Activated naive CD4-positive, alpha-beta T cell treated with anti-CD3 and anti-CD28 coated beads, Interleukin-2, amount 10 ng/mL, durations not matched to agents 7 days and 5 days (primary cell): ENCODE measurements around the gene DCC.

Source experiments
- CTCF ChIA-PET: fragments of 350-600 bp; sonication (Branson Sonifier 250); formaldehyde crosslinking; loops from one replicate; lab custom pipeline; 2021; ENCODE audit warnings: antibody characterized with exemption; lab: Charles Lee
- DNase-seq: peaks from one replicate; pipeline ENCODE4 v3.0.0-alpha.2; 2020
- H3K27ac Mint-ChIP-seq: one replicate; pipeline ENCODE4 v1.8.0; 2021; ENCODE audit warnings: mild to moderate bottlenecking, moderate library complexity, mixed read lengths
- H3K27me3 Mint-ChIP-seq: one replicate; pipeline ENCODE4 v1.8.0; 2021; ENCODE audit warnings: mild to moderate bottlenecking, mixed read lengths
- H3K36me3 Mint-ChIP-seq: one replicate; pipeline ENCODE4 v1.8.0; 2021; ENCODE audit warnings: mixed read lengths
- H3K4me1 Mint-ChIP-seq: one replicate; pipeline ENCODE4 v1.8.0; 2021; ENCODE audit warnings: mixed read lengths
- H3K4me3 Mint-ChIP-seq: one replicate; pipeline ENCODE4 v1.8.0; 2021; ENCODE audit warnings: mild to moderate bottlenecking, moderate library complexity, mixed read lengths
- H3K9me3 Mint-ChIP-seq: one replicate; pipeline ENCODE4 v1.8.0; 2021; ENCODE audit warnings: mixed read lengths

The DCC gene

DNA sequence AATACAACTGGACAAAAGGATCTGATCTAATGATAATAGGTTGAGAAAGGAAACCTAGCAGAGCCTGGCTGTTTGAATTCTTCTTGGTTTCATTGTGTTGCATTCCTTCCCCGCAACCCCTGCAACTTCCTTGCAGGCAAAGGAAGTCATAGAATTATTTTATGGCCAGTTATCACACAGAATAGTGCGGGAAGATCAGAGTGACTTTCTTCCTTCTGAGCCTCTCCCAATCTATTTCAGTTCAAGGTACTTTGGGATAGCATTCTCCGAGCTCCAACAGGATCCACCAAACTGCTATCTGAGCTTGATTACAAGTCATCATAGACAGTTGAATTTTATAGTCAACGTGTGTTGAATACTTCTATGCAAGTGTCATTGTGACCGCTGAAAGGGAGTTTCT lies 441.1 kb downstream of the DCC start:
- Mint-ChIP-seq H3K36me3 (no peaks in the 10 kb centered on the region), H3K27me3 (no peaks in the 10 kb centered on the region), H3K4me3 (no peak overlapping the region), H3K27ac (no peak overlapping the region), H3K4me1 (no peaks in the 10 kb centered on the region), H3K9me3 (peaks cover 2% of the 10 kb centered on the region)
- no peak for DNase-seq
- CTCF ChIA-PET: no interaction called here

DNA sequence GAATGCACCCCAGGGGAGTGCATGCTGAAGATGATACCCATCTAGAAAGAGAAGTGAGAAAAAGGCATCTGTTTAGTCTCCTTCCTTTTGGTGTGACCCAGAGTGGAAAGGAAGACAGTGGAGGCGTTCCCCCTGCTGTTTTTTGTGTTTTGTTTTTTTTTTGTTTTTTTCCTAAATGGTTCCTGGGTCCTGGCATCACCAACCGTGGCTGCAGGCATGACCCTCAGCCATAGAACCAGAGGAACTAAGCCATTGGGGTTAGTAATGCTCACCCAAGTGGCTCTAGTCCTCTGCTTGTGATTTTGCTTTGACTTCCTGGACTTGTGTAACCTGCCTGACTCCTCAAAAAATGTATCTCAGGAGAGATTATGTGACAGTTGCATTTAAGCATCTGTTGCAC lies 451.3 kb downstream of the DCC start:
- no peak overlapping the region for H3K4me3 Mint-ChIP-seq

DNA sequence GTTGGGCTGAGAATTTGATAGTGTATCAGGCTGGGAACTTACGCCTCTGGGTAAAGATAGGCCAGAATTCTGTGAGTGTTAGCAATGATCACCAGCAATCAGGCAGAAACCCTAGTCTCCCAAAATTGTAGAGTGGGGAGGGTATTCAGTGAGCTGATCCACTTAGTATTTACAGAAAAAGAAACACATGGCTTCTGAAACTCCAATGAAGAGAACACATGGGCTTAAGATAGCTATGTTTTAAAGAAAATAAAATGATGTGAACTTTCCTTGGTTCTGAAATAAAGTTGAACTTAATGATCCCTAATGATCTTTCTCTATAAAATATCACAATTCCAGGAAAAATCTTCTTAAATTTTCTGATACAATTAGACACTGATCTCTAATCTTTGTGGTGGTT lies 472.8 kb downstream of the DCC start:
- H3K27ac Mint-ChIP-seq: no peak overlapping the region
- no peaks in the 10 kb centered on the region for H3K27me3 Mint-ChIP-seq
- H3K4me1 Mint-ChIP-seq: no peaks in the 10 kb centered on the region
- H3K36me3 Mint-ChIP-seq: no peaks in the 10 kb centered on the region
- H3K9me3 Mint-ChIP-seq: peaks cover 11% of the 10 kb centered on the region
- no peak overlapping the region for H3K4me3 Mint-ChIP-seq
- no peak for DNase-seq
- CTCF ChIA-PET: no interaction called here

More for the DNA sequence above, 451.3 kb downstream of the DCC start:
- Mint-ChIP-seq H3K27ac (no peak overlapping the region), H3K4me1 (no peaks in the 10 kb centered on the region), H3K27me3 (no peaks in the 10 kb centered on the region), H3K9me3 (peaks cover 32% of the 10 kb centered on the region), H3K36me3 (no peaks in the 10 kb centered on the region)
- CTCF ChIA-PET: no interaction called here
- no peak for DNase-seq

DNA sequence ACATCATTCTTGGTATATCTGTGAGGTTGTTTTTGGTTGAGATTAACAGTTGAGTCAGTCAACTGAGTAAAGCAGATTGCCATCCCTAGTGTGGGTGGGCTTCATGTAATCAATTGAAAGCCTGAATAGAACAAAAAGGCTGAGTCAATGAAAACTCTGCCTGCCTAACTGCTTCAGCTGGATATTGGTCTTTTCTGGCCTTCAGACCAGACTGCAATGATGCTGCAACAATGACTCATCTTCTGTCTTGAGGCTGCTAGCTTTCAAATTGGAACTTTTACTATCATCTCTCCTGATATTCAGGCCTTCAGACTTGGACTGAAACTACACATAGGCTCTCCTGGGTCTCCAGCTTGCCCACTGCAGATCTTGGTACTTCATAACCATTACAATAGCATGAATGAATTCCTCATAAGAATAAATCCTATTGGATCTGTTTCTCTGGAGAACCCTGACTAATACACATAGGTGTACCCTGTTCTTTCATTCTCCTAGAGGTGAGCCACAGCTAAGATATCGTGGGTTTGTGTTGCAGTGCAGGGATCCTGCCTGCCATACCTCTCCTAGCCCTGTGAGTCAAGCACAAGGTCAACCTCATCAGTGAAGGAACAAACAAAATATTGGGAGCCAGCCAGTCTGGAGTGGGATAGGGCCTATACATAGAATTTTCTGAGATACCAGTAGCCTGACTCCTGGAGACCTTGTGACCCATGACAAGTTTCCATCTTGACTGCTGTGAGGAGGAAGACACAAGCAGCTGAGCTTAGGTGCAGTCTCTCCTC lies 473.8 kb downstream of the DCC start:
- H3K4me3 Mint-ChIP-seq: no peak overlapping the region
- DNase-seq: no peak

DNA sequence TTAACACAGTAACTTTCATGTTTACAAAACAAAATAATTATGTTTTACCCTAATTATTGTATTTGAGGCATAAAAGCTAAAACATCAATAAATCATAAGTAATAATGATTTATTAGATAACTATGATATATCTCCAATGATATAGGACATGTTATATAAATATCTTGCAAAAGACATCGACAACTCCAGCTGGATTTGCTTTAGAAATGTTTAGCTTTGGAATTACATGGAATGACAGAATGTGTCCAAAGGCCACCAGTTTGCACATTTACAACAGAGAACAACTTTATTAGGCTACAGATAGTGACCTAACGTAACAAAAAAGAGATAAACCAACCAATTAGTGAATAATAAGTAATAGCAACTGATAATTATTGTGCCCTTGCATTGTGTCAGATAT lies 475.7 kb downstream of the DCC start:
- no peak for DNase-seq
- CTCF ChIA-PET: no interaction called here
- Mint-ChIP-seq H3K4me1 (no peaks in the 10 kb centered on the region), H3K27me3 (no peaks in the 10 kb centered on the region), H3K36me3 (no peaks in the 10 kb centered on the region), H3K9me3 (peaks cover 2% of the 10 kb centered on the region), H3K4me3 (no peak overlapping the region), H3K27ac (no peak overlapping the region)

More for the DNA sequence above, 473.8 kb downstream of the DCC start:
- Mint-ChIP-seq H3K9me3 (peaks cover 10% of the 10 kb centered on the region), H3K27ac (no peak overlapping the region), H3K27me3 (no peaks in the 10 kb centered on the region), H3K36me3 (no peaks in the 10 kb centered on the region), H3K4me1 (no peaks in the 10 kb centered on the region)
- CTCF ChIA-PET: no interaction called here

DNA sequence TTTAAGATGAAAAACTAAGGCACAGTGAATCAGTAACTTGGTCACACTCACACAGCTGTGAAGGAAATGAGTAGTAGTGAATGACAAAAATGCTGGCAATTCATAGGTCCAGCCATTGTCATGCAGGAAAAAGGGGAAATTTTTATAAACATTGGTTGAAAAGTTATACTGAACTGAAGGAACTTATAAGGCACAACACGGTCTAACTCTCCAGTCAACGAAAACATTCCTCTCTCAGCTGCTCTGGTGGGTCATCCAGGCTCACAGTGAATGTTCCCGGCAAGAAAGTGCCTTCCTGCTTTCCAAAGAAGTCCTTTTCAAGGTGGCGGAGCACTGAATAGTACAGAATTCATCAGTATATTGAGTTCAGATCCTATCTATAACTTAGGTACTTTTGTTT lies 476.1 kb downstream of the DCC start:
- Mint-ChIP-seq H3K4me3 (no peak overlapping the region), H3K9me3 (peaks cover 4% of the 10 kb centered on the region), H3K27me3 (no peaks in the 10 kb centered on the region), H3K4me1 (no peaks in the 10 kb centered on the region), H3K27ac (no peak overlapping the region), H3K36me3 (no peaks in the 10 kb centered on the region)
- CTCF ChIA-PET: no interaction called here
- DNase-seq: no peak

DNA sequence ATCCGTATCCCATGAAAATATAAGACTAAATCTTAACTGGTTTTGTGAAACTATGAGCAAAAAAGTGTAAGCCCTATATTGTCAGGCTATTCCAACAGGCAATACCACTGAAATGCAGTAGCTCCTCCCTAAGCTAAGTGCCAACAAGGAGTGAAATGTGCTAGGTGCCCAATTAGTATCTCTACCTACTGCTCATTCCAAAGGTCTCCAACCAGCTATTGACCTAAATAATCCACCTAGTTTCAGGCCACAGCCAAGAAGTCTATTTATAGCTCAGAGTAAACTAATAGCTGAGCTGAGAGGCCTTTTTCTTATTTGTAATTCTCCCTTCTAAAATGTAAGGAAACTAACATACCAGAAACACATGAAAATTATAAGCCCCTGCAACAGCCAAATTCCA lies 482.2 kb downstream of the DCC start:
- Mint-ChIP-seq H3K9me3 (peaks cover 5% of the 10 kb centered on the region), H3K4me3 (no peak overlapping the region), H3K4me1 (no peaks in the 10 kb centered on the region), H3K27me3 (no peaks in the 10 kb centered on the region), H3K36me3 (no peaks in the 10 kb centered on the region), H3K27ac (no peak overlapping the region)
- CTCF ChIA-PET: no interaction called here
- DNase-seq: no peak

DNA sequence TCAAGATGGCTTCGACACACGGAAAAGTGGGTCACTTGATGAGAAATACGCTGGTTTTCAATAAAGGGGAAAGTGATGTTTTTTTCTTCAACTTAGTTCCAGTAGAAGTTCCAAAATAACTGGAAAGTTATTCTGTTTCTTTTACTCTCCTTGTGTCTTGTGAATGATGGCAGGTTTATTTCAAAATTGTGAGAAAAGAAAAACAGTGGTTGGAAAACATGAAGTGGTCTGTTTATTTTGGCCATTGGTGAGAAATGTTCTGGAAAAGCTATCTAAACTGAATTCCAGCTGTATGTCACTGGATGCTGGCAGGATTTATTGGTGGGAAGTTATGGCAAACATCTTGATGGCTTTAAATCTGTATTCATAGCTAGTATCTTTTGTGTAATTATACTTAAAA lies 484.1 kb downstream of the DCC start:
- DNase-seq: no peak
- H3K4me1 Mint-ChIP-seq: no peaks in the 10 kb centered on the region
- H3K27ac Mint-ChIP-seq: no peak overlapping the region
- H3K36me3 Mint-ChIP-seq: no peaks in the 10 kb centered on the region
- H3K4me3 Mint-ChIP-seq: no peak overlapping the region
- H3K9me3 Mint-ChIP-seq: peaks cover 3% of the 10 kb centered on the region
- CTCF ChIA-PET: no interaction called here
- H3K27me3 Mint-ChIP-seq: no peaks in the 10 kb centered on the region

DNA sequence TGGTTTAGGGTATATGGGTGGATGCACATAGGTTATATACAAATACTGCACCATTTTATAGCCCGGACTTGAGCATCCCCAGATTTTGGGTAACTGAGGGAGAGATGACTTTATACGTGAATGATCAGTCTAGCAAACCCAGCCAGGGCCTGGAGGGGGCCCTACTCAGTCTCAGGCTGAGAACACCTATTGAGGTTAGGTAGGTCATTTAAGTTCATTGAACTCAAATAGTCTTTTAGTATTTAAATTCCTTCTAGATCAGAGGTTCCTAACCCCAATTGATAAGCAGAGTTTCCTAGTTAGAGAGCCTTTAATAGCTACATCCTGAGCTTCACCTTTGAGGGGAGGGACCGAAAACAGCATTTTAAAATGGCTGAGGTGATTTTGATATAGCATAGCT lies 487.0 kb downstream of the DCC start:
- peaks cover 1% of the 10 kb centered on the region for H3K9me3 Mint-ChIP-seq
- DNase-seq: no peak
- H3K4me3 Mint-ChIP-seq: no peak overlapping the region
- no peaks in the 10 kb centered on the region for H3K36me3 Mint-ChIP-seq
- H3K27ac Mint-ChIP-seq: no peak overlapping the region
- no peaks in the 10 kb centered on the region for H3K4me1 Mint-ChIP-seq
- CTCF ChIA-PET: no interaction called here
- H3K27me3 Mint-ChIP-seq: no peaks in the 10 kb centered on the region

DNA sequence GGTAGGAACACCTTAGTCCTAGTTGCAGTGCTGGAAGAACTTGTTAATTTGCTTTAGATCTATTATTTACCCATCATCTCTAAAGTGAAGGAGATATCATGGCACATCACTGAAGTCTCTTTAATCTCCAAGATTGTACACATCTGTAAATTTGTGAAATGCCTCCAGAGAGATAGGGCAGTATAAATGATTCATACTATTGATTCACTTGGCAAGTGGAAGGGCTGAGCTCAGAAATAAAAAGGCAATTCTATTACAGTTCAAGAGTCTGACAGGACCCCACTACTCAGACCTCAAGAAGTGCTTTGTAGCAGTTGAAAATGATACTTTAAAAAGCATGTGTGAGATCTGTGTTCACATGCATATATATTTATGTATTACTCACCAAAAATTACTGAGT lies 489.3 kb downstream of the DCC start:
- Mint-ChIP-seq H3K4me1 (no peaks in the 10 kb centered on the region), H3K27ac (no peak overlapping the region), H3K27me3 (no peaks in the 10 kb centered on the region), H3K36me3 (no peaks in the 10 kb centered on the region), H3K4me3 (no peak overlapping the region), H3K9me3 (peaks cover 1% of the 10 kb centered on the region)
- no peak for DNase-seq
- CTCF ChIA-PET: no interaction called here

DNA sequence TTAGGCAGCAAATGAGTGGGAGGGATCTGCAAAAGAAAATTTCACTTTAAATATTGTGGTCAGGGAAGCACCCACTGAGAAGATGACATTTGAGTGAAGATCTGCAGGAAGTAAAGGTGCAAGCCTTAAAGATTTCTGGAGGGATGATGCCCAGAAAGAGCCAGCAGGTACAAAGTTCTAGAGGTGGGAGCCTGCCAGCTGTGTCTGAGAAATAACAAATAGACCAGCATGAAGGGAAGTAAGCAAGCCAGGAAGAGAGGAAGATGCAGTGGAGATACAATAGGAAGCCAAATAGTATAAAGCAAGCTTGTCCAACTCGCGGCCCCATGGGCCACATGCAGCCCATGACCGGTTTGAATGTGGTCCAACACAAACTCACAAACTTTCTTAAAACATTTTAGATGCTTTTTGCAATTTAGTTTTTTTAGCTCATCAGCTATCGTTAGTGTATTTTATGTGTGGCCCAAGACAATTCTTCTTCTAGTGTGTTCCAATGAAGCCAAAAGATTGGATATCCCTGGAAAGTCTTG lies 489.9 kb downstream of the DCC start:
- Mint-ChIP-seq H3K4me3 (no peak overlapping the region), H3K4me1 (no peaks in the 10 kb centered on the region)
- CTCF ChIA-PET: no interaction called here

DNA sequence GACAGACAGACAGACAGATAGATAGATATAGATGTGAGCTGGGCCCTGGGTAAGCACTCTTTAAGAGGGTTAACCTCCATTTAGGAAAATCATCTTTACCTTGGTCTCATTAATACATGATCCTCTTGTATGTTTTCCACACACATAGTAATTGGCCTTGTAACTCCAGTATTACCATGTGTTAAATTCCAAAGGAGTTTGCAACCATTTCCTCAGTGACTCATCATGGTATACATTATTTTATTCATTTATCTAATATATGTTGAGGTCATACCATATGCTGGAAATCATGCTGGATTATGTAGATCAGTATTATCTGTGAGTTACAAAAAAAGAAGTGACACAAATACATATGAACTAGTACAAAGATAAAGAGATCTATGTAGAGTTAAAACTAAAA lies 504.3 kb downstream of the DCC start:
- Mint-ChIP-seq H3K4me1 (no peaks in the 10 kb centered on the region), H3K4me3 (no peak overlapping the region), H3K27ac (no peak overlapping the region), H3K27me3 (no peaks in the 10 kb centered on the region), H3K9me3 (no peaks in the 10 kb centered on the region), H3K36me3 (no peaks in the 10 kb centered on the region)
- CTCF ChIA-PET: no interaction called here
- no peak for DNase-seq

More for the DNA sequence above, 489.9 kb downstream of the DCC start:
- Mint-ChIP-seq H3K9me3 (peaks cover 1% of the 10 kb centered on the region), H3K36me3 (no peaks in the 10 kb centered on the region), H3K27ac (no peak overlapping the region), H3K27me3 (no peaks in the 10 kb centered on the region)
- DNase-seq: no peak

DNA sequence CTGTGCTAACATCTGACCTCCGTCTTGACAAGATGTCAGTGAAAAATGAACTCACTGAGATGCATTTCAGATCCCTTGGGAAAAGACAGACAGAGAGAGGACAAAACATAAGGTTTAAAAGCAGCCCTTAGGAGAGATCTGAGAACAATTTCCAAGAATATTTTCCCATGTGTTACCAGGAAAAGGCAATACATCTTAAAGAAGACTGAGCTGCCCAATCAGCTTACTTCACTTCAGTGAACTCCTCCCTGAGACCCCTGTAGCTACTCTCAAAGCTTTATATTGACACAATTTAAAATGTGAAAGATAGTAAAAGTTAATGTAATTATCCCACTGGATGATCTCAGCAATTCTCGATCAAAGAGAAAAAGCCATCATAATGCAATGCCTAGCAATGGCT lies 505.0 kb downstream of the DCC start:
- CTCF ChIA-PET: no interaction called here
- no peak overlapping the region for H3K27ac Mint-ChIP-seq
- no peak for DNase-seq
- no peak overlapping the region for H3K4me3 Mint-ChIP-seq
- H3K4me1 Mint-ChIP-seq: no peaks in the 10 kb centered on the region
- no peaks in the 10 kb centered on the region for H3K9me3 Mint-ChIP-seq
- H3K27me3 Mint-ChIP-seq: no peaks in the 10 kb centered on the region
- no peaks in the 10 kb centered on the region for H3K36me3 Mint-ChIP-seq

DNA sequence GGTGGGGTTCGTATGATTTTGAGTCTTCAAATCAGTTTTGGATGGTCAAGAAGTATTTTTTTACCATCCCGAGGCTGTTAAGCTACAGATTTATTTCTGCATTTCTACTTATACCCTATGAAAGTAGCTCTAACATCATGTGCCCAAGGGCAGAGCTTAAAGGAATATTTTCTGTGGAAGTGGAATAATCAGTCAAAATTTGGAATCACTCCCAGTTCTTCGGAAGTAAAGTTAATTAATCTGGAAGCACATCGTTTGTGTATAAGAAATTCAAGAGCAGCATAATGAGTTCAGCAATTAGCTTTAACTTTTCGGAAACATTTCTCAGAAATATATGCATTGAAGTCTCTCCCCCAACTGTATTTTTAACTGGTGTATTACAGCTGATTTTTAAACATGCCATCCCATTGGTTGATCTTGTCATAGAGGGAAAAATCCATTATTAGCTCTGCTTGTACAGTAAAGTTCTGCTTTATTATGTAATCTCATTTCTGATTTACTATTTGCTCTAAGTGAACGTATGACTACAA lies 510.1 kb downstream of the DCC start:
- H3K27me3 Mint-ChIP-seq: no peaks in the 10 kb centered on the region
- H3K36me3 Mint-ChIP-seq: no peaks in the 10 kb centered on the region
- no peaks in the 10 kb centered on the region for H3K4me1 Mint-ChIP-seq
- no peak overlapping the region for H3K4me3 Mint-ChIP-seq
- CTCF ChIA-PET: interaction anchor here (0.8 kb wide), 1 partner anchor 272 kb away, joined by 3 read pairs; no protein-coding TSS in a partner anchor
- H3K27ac Mint-ChIP-seq: no peak overlapping the region
- H3K9me3 Mint-ChIP-seq: peaks cover 2% of the 10 kb centered on the region
- no peak for DNase-seq

DNA sequence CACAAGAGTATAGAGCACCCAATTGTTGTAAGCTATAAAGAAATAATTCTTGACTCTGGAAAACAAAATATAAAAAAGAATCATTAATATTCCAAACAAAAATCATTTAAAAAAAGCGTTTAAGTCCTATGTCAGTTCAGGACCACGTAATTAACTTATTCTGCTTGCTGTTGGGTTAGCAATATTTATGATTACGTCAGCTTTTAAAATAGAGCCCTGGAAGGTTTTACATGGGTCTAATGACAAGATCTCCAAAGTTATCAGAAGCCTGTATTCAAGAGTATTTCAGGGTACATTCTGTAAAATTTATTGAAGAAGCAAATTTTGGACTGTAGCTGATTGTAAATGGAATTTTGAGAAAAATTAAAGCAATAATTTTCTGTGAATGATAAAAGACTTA lies 521.6 kb downstream of the DCC start:
- Mint-ChIP-seq H3K36me3 (no peaks in the 10 kb centered on the region), H3K27ac (no peak overlapping the region), H3K4me3 (no peak overlapping the region), H3K4me1 (no peaks in the 10 kb centered on the region), H3K9me3 (peaks cover 5% of the 10 kb centered on the region), H3K27me3 (no peaks in the 10 kb centered on the region)
- CTCF ChIA-PET: no interaction called here
- DNase-seq: no peak
